ENCODE results near the gene PACS1. TPM values are rescaled to one million over a fixed set of nuclear protein-coding genes. Genes with fewer than 3 reads are reported as not detected.
"Not testable (repeated sequence)": the region's sequence is repeated elsewhere in the genome, so short reads cannot be mapped to it uniquely, and the experiment has no call there.

The PACS1 gene
- total RNA-seq, 1 experiment from 2014 or later = 91.8 TPM

GRCh38 chr11:66075273-66075672 is 5.2 kb downstream of the PACS1 start:
- POLR2A ChIA-PET = no interaction called here
- Histone ChIP-seq H3K27me3 (ENCODE audit: control insufficient read depth, insufficient read depth, low read length) (no peaks in the 10 kb centered on the region), H3K27ac (ENCODE audit: low read length) (no peak overlapping the region), H3K9me3 (ENCODE audit: control insufficient read depth, insufficient read depth, low read depth, low read length) (no peaks in the 10 kb centered on the region), H3K4me3 (ENCODE audit: low read depth in 2 of 2, low read length in 2 of 2) (no peak overlapping the region), H3K4me1 (ENCODE audit: control insufficient read depth, insufficient read depth, low read length) (peaks cover 27% of the 10 kb centered on the region), H3K36me3 (ENCODE audit: control insufficient read depth, insufficient read depth, low read length) (no peaks in the 10 kb centered on the region)
- CTCF ChIA-PET = interaction anchor here (1.0 kb wide), 1 partner anchor 31 kb away, joined by 7 read pairs; no protein-coding TSS in a partner anchor
- intact Hi-C loops (cut with micrococcal nuclease; ENCODE audit: unreplicated experiment) = no loop called here
- DNase-seq (ENCODE audit: low read depth, low spot score) = no peak
- BruUV-seq (replicated peaks) = no TSS peak
- no peak for TF ChIP-seq CTCF (IDR thresholded peaks at IDR 0.05)
- TF ChIP-seq POLR2AphosphoS5 (IDR thresholded peaks at IDR 0.05; ENCODE audit: low read depth, low read length) = no peak
- TF ChIP-seq TCF7L2 (IDR thresholded peaks at IDR 0.05; ENCODE audit: low read depth, low read length) = no peak
- TF ChIP-seq REST (IDR thresholded peaks at IDR 0.05; ENCODE audit: insufficient read depth in 1 of 2, low read depth in 2 of 2, low read length in 1 of 2) = no peak
- no peak for TF ChIP-seq SIN3A (IDR thresholded peaks at IDR 0.05; ENCODE audit: borderline replicate concordance, insufficient read depth, low read depth, low read length)
- in situ Hi-C loops (cut with HindIII; ENCODE audit: low pct_unique_long_range_greater_than_20kb, low sequenced_read_pairs) = no loop called here
- no peak for ATAC-seq

- intact Hi-C loops (cut with micrococcal nuclease; ENCODE audit: unreplicated experiment) = no loop called here
- no TSS peak for BruUV-seq (replicated peaks)
- CTCF ChIA-PET = no interaction called here
- ATAC-seq (no peak), DNase-seq (ENCODE audit: low read depth, low spot score) (no peak)
- no peaks in the 10 kb centered on the region for H3K27me3 ChIP-seq (ENCODE audit: control insufficient read depth, insufficient read depth, low read length)
- peaks cover 39% of the 10 kb centered on the region for H3K4me1 ChIP-seq (ENCODE audit: control insufficient read depth, insufficient read depth, low read length)
- no peaks in the 10 kb centered on the region for H3K36me3 ChIP-seq (ENCODE audit: control insufficient read depth, insufficient read depth, low read length)
- no peak overlapping the region for H3K4me3 ChIP-seq (ENCODE audit: low read depth in 2 of 2, low read length in 2 of 2)
- no peak for TF ChIP-seq POLR2AphosphoS5 (IDR thresholded peaks at IDR 0.05; ENCODE audit: low read depth, low read length)
- H3K27ac ChIP-seq (ENCODE audit: low read length) = no peak overlapping the region; the same call in 1 of the 2 replicates
- no peaks in the 10 kb centered on the region for H3K9me3 ChIP-seq (ENCODE audit: control insufficient read depth, insufficient read depth, low read depth, low read length)
- POLR2A ChIA-PET = no interaction called here
- in situ Hi-C loops (cut with HindIII; ENCODE audit: low pct_unique_long_range_greater_than_20kb, low sequenced_read_pairs) = no loop called here
These were observed 6.5 kb downstream of the PACS1 start for GRCh38 chr11:66076561-66076960.

DNA sequence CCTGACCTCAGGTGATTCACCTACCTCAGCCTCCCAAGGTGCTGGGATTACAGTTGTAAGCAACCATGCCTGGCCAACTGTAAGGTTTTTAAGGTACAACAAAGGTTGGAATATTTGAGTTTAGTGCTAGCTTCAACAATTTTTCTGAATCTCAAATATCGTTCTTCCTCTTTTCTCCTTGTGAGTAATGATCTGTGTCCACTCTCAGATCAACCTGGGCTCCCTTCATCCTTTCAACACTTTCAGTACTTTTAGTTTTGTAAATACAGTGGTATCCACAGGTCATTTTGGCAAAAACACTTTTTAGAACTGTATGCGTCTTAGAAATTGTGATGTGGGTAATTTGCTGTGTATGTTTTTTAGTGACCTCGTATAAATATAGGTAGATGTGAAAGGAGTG is 7.9 kb downstream of the PACS1 start:
- BruUV-seq (replicated peaks) = no TSS peak
- POLR2A ChIA-PET = interaction anchor here (0.6 kb wide), 1 partner anchor 45 kb away, joined by 3 read pairs; no protein-coding TSS in a partner anchor
- peaks cover 38% of the 10 kb centered on the region for H3K4me1 ChIP-seq (ENCODE audit: control insufficient read depth, insufficient read depth, low read length)
- in situ Hi-C loops (cut with HindIII; ENCODE audit: low pct_unique_long_range_greater_than_20kb, low sequenced_read_pairs) = no loop called here
- no peak for TF ChIP-seq TCF7L2 (IDR thresholded peaks at IDR 0.05; ENCODE audit: low read depth, low read length)
- no peak overlapping the region for H3K4me3 ChIP-seq (ENCODE audit: low read depth in 2 of 2, low read length in 2 of 2)
- no peaks in the 10 kb centered on the region for H3K9me3 ChIP-seq (ENCODE audit: control insufficient read depth, insufficient read depth, low read depth, low read length)
- no peak overlapping the region for H3K27ac ChIP-seq (ENCODE audit: low read length)
- DNase-seq (ENCODE audit: low read depth, low spot score) (no peak), ATAC-seq (no peak)
- CTCF ChIA-PET = interaction anchor here (0.6 kb wide), 1 partner anchor 75 kb away, joined by 3 read pairs; no protein-coding TSS in a partner anchor
- intact Hi-C loops (cut with micrococcal nuclease; ENCODE audit: unreplicated experiment) = no loop called here
- no peaks in the 10 kb centered on the region for H3K36me3 ChIP-seq (ENCODE audit: control insufficient read depth, insufficient read depth, low read length)
- H3K27me3 ChIP-seq (ENCODE audit: control insufficient read depth, insufficient read depth, low read length) = no peaks in the 10 kb centered on the region

DNA sequence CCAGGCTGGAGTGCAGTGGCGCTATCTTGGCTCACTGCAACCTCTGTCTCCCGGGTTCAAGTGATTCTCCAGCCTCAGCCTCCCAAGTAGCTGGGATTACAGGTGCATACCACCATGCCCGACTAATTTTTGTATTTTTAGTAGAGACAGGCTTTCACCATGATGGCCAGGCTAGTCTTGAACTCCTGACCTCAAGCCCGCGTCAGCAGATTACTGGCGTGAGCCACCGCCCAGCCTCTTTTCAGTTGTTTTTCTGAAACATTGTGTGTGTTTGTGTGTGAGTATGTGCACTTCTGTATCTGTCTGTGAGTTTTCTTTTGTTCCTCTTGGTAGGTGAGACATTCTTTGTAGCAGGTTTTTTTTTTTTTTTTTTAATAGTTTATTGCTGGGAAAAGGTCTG is 8.9 kb downstream of the PACS1 start:
- in situ Hi-C loops (cut with HindIII; ENCODE audit: low pct_unique_long_range_greater_than_20kb, low sequenced_read_pairs); intact Hi-C loops (cut with micrococcal nuclease; ENCODE audit: unreplicated experiment); H3K27me3 ChIP-seq (ENCODE audit: control insufficient read depth, insufficient read depth, low read length); DNase-seq (ENCODE audit: low read depth, low spot score); H3K4me3 ChIP-seq (ENCODE audit: low read depth in 2 of 2, low read length in 2 of 2); ATAC-seq; BruUV-seq (replicated peaks); H3K9me3 ChIP-seq (ENCODE audit: control insufficient read depth, insufficient read depth, low read depth, low read length); POLR2A ChIA-PET; H3K36me3 ChIP-seq (ENCODE audit: control insufficient read depth, insufficient read depth, low read length); H3K27ac ChIP-seq (ENCODE audit: low read length): not testable (repeated sequence)
- CTCF ChIA-PET = interaction anchor here (0.6 kb wide), 1 partner anchor 756 kb away, joined by 7 read pairs; no protein-coding TSS in a partner anchor
- H3K4me1 ChIP-seq (ENCODE audit: control insufficient read depth, insufficient read depth, low read length) = peaks cover 48% of the 10 kb centered on the region

Measured in Panc1 (cell line).